Measurements from ENCODE around the gene POLR2E.
"Not testable (repeated sequence)": the region's sequence is repeated elsewhere in the genome, so short reads cannot be mapped to it uniquely, and the experiment has no call there.

POLR2E gene

DNA sequence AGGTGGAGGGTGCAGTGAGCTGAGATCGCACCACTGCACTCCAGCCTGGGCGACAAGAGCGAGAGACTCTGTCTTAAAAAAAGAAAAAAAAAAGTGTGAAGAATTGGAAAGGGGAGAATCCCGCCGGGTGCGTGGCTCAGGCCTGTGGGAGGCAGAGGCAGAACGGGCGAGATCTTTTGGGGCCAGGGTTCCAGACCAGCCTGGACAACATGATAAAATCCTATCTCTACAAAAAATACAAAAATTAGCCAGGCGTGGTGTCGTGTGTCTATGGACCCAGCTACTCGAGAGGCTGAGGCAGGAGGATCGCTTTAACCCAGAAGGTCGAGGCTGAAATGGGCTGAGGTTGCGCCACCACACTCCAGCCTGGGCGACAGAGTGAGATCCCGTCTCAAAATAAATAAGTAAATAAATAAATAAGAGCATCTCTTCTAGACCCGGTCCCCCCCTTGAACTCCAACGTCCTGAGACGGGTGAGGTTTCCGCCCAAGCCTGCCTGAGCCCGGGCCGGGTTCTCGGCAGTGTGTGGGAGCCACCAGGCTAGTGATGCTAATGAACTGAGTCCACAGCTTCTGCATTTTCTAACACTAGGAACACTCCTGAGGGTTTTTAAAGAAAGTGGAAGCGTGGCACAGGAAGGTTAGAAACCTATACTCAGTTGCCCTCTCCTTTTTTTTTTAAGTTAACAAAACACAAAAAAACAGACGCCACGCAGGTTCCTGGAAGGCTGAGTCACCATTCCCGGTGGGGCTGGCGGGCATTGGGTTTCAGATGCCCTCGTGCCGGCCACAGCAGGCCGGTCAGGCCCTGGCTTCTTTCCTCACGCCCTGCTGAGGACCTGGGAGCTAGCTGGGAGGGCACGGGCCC lies 30.7 kb upstream of the POLR2E start:
- no peak for DNase-seq

DNA sequence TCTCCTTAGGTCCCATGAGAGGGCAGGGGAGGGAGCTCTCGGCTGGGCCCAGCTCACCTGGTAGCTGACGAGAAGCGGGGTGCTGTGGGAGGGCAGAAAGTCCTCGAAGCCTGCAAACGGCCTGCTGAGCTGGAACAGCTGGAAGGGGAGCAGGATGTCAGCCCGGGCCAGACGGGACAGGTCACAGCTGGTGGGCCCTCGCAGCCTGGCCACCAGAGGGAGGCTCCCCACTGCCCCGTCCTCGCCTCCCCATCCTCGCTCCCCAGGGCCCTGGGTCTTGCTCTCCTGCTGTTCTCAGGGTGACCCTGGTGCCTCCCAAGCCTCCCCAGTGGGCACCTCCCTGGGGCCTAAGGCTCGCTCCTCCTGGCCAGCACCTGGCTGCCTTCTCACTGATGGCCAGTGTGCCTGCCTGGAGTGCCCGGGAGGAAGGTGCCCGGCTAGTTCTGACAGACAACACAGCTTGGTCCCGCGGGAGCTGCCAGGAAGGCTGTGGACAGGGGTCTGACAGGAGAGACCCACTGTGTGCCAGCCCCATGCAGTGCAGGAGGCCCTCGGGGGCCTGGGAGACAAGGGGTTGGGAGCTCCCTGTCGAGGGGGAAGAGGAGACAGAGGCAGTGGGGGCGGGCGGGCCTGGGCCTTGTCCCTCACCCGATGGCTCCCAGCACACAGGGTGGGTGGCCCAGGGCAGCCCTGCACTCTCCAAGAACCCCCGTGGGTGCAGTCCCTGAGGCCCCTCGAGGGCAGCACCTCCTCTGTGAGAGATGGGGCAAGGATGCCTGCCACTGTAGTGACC lies 28.9 kb upstream of the POLR2E start:
- no peak for DNase-seq

- no peak for DNase-seq
Measured at GRCh38 chr19:1123381-1123780, 28.2 kb upstream of the POLR2E start.

DNA sequence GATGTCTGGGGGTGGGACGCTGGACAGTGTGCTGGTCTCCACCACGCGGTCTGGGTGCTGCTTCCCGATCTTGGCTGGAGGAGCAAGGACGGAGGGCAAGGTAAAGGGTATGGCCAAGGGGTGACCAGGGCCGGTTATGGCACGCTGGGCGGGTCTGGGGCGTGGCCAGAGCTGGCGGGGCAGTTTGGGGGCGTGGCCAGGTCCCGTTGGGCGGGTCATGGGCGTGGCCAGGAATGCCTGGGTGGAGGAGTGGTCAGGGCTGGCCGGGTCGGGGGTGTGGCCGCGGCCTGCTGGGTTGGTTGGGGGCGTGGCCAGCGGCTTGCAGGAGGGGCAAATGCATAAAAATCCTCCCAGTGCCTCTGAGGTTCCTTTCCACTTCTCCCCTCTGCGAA lies 27.8 kb upstream of the POLR2E start:
- peak in 1 of 2 experiments; percentile 61 for DNase-seq

- DNase-seq = no peak
Measured at GRCh38 chr19:1122021-1122971, 27.1 kb upstream of the POLR2E start.

- no peak for DNase-seq
Measured at GRCh38 chr19:1121395-1121794, 26.2 kb upstream of the POLR2E start.

DNA sequence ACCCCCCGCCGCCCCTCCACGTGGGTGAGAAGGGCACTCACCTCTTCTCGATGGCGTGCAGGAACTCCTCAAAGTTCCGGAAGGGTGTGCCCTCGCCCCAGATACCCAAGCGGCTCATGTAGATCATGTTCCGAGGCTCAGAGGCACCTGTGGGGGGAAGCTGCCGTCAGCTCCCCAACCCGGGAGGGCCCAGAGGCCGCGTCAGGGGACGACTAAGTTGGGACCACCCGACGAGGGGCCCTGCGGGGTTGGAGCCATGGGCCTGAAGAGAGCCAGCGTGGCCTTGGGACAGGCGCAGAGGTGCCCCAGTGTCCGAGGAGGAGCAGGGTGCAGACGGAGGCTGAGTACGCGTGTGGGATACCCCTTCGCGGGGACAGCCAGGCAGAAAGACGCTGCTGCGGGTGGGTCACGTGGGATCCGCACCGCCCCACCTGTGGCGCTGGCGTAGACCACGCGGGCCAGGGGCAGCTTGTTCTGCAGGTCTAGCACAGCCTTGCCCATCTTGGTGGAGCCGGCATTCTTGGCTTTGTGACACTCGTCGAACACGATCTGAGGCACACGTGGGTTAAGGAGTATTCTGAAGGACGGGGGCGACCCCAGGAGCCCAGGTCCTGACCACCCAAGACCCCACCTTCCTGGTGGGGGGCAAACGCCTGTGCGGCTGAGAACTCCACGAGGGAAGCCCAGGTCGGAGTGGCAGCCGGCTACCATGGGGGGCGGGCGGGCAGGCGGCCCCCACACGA lies 24.5 kb upstream of the POLR2E start:
- no peak for DNase-seq

DNA sequence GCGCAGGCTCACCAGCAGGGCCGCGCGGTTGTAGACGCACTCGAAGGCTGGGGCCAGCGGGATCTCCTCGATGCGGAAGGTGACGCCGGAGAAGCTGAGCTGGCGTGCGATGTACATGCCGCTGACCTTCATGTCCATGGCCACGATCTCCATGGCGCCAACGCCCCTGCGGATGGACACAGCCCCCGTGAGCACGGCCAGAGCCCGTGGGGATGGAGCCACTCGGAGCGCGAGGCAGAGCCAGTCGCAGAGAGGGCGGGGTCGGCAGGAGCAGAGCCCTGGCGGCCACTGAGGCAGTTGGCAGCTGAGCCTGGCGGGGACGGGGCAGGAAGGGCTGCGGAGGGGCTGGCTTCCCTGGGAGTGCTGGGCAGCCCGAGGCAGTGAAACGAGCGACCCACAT lies 23.8 kb upstream of the POLR2E start:
- no peak for DNase-seq

DNA sequence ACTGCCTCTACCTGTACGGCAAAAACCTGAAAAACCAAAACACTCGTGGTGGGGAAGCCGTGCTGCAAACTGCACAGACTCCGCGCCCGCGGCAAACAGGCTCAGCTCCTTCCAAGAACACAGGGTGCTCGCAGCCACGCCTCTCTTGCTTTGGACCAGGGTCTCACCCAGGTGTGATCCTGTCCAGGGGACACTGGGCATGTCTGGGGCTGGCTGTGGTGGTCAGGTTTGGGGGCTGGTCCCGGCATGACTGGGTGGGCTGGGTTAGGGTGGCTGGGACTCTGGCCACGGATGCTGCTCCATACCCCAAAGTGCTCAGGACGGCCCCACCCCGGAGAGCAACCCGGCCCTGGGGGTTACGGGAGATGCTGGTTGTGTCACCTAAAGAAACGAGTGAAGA lies 22.5 kb upstream of the POLR2E start:
- DNase-seq = no peak

GRCh38 chr19:1116726-1117581 lies 21.8 kb upstream of the POLR2E start:
- no peak for DNase-seq

DNA sequence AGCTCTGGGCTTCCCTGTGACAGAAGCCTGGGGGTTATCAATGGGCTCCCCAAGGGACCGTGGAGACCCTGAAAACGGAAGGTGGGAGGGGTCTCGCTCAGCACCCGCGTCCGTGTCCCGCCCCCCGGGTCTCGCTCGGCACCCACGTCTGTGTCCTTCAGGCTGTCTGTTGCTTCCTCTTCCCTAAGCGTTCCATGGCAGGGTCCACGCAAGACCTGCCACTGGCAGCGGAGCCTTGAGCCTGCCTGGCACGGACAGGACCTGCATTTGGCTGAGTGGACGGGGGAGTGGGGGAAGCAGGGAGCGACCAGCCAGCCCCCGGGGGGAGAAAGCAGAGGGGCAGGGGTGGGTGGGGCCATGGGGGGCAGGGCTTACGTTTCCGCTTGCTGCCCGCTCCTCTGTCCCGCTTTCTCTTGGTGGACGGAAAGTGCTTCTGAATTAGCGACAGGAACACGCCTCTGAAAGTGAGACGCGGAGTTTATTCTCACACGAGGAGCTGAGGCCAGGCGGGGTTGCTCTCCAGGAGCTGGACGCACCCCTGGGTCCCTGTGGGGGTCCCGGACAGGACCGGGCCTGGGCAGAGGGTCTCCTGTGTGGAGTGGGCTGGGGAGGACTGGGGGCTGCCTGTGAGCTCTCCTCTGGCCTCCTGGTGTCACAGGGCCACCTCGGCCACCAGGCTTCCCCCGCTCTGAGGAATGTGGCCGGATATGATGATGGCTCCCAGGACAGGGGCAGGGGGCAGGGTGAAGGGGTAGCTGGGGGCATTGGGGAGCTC lies 20.7 kb upstream of the POLR2E start:
- no peak for DNase-seq

DNA sequence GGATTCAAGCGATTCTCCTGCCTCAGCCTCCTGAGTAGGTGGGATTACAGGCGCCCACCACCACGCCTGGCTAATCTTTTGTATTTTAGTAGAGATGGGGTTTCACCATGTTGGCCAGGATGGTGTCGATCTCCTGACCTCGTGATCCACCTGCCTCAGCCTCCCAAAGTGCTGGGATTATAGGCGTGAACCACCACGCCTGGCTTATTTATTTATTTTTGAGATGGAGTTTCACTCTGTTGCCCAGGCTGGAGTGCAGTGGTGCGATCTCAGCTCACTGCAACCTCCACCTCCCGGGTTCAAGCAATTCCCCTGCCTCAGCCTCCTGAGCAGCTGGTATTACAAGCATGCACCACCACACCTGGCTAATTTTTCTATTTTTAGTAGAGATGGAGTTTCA lies 19.6 kb upstream of the POLR2E start:
- DNase-seq = not testable (repeated sequence)

DNA sequence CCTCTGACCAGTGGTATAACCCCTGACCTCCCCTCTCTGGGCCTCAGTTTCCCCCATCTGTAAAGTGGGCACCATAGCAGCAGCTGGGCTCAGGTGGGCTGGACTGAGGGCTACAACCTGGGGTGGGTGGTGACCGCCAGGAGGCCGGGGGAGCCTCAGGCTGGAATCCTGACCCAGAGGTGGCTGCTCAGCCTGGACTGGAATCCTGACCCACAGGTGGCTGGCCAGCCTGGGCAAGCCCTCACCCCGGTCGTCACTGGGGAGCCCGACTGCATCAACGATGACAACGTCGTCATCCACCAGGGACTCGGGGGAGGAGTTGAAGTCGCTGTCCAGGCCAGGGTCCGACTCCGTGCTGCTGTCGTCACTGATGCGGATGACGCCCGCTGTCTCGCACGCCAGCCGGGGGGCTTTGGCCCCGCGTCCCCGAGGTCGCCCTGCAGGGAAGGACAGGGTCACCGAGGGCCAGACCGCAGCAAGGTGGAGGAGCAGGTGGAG lies 18.9 kb upstream of the POLR2E start:
- DNase-seq = no peak

GRCh38 chr19:1113030-1113985 lies 18.1 kb upstream of the POLR2E start:
- peak in 1 of 2 experiments; percentile 40 for DNase-seq

GRCh38 chr19:1112268-1113029 lies 17.3 kb upstream of the POLR2E start:
- no peak for DNase-seq

- DNase-seq = no peak
Measured at GRCh38 chr19:1111641-1112267, 16.6 kb upstream of the POLR2E start.

GRCh38 chr19:1110809-1111640 lies 15.8 kb upstream of the POLR2E start:
- DNase-seq = peak; percentile 33 to 41
